HepG2 (cell line): Measurements from ENCODE around the gene GEMIN2. TPM values are rescaled to one million over a fixed set of nuclear protein-coding genes. Genes with fewer than 3 reads are reported as not detected.

ENCODE experiments used
- ARNTL ChIP-seq: sonication (generic); formaldehyde crosslinking; IDR thresholded peaks from 2 replicates; pipeline ENCODE4 v1.4.0; 2020; ENCODE audit warnings: mild to moderate bottlenecking, missing genetic modification reagents
- CCDC6 ChIP-seq: sonication (generic); formaldehyde crosslinking; IDR thresholded peaks from 2 replicates; pipeline ENCODE4 v1.8.1; 2022; ENCODE audit warnings: mild to moderate bottlenecking, missing genetic modification reagents, moderate library complexity
- ERF ChIP-seq: IDR thresholded peaks from 2 replicates; pipeline ENCODE4 v1.6.1; 2018; ENCODE audit warnings: missing biosample characterization, missing genetic modification reagents
- KDM3A ChIP-seq: IDR thresholded peaks from 2 replicates; pipeline ENCODE4 v1.6.1; 2018; ENCODE audit warnings: low read depth, missing compliant biosample characterization
- KLF6 ChIP-seq: IDR thresholded peaks from 2 replicates; pipeline ENCODE4 v1.8.0; 2016; ENCODE audit warnings: missing biosample characterization, missing genetic modification reagents
- MTF2 ChIP-seq: sonication (generic); formaldehyde crosslinking; IDR thresholded peaks from 2 replicates; pipeline ENCODE4 v1.5.0; 2020; ENCODE audit warnings: missing genetic modification reagents, borderline replicate concordance
- POLR2AphosphoS2 ChIP-seq: IDR thresholded peaks from 2 replicates; pipeline ENCODE4 v1.6.1; 2011; ENCODE audit warnings: low read depth, low read length, improper control_type of control experiment
- PPARG ChIP-seq: conservative IDR thresholded peaks from 2 replicates; pipeline ENCODE4 v1.6.1; 2016; ENCODE audit warnings: missing biosample characterization, missing genetic modification reagents
- TAF15 ChIP-seq: fragments of 200-400 bp; formaldehyde crosslinking; IDR thresholded peaks from one replicate; pipeline ENCODE4 v1.6.1; 2018; ENCODE audit warnings: mild to moderate bottlenecking, low read depth, low read length; ENCODE audit not compliant: poor library complexity, severe bottlenecking
- YEATS4 ChIP-seq: sonication (generic); formaldehyde crosslinking; IDR thresholded peaks from 2 replicates; pipeline ENCODE4 v1.4.0; 2020; ENCODE audit warnings: missing genetic modification reagents, borderline replicate concordance
- ZNF225 ChIP-seq: sonication (generic); formaldehyde crosslinking; IDR thresholded peaks from 2 replicates; pipeline ENCODE4 v1.4.0; 2020; ENCODE audit warnings: mild to moderate bottlenecking, missing genetic modification reagents
- ZNF34 ChIP-seq: sonication (generic); formaldehyde crosslinking; IDR thresholded peaks from 2 replicates; pipeline ENCODE4 v1.4.0; 2020; ENCODE audit warnings: mild to moderate bottlenecking, missing genetic modification reagents, borderline replicate concordance
- ZNF44 ChIP-seq: sonication (generic); formaldehyde crosslinking; IDR thresholded peaks from 2 replicates; pipeline ENCODE4 v1.5.1; 2020; ENCODE audit warnings: mild to moderate bottlenecking, missing genetic modification reagents
- ZNF7 ChIP-seq: IDR thresholded peaks from 2 replicates; pipeline ENCODE4 v1.6.1; 2016; ENCODE audit warnings: missing biosample characterization, missing genetic modification reagents
- ZNF747 ChIP-seq: sonication (generic); formaldehyde crosslinking; IDR thresholded peaks from 2 replicates; pipeline ENCODE4 v1.8.1; 2023; ENCODE audit warnings: missing genetic modification reagents, mild to moderate bottlenecking, borderline replicate concordance
- ZNF772 ChIP-seq: sonication (generic); formaldehyde crosslinking; IDR thresholded peaks from 2 replicates; pipeline ENCODE4 v1.5.0; 2020; ENCODE audit warnings: mild to moderate bottlenecking, missing genetic modification reagents
- ZSCAN31 ChIP-seq: sonication (generic); formaldehyde crosslinking; IDR thresholded peaks from 2 replicates; pipeline ENCODE4 v1.5.0; 2020; ENCODE audit warnings: low read depth, mild to moderate bottlenecking, missing genetic modification reagents
- polyA plus RNA-seq, 8 experiments: library from polyadenylated mRNA; depleted of rRNA in 3 of 8; stranded (reverse) in 7 of 8; unstranded in 1 of 8; fragments of >200 nt; fragmentation: Illumina TruSeq in 4 of 8; extraction: Trizol in 4 of 8; gene quantifications; 2 replicates each; pipeline versions ENCODE4 v1.2.1 to v1.2.3, GENCODE V29; 2011 to 2016; ENCODE audit warnings: low read depth in 4 of 8, missing spikeins in 1 of 8, mixed read lengths in 1 of 8; ENCODE audit not compliant: insufficient read depth in 1 of 8
- total RNA-seq, 5 experiments: library from RNA; depleted of rRNA; stranded (reverse); fragments of >200 nt; fragmentation: Illumina TruSeq; extraction: Trizol; gene quantifications; 2 replicates each; pipeline ENCODE4 v1.2.3, GENCODE V29; 2016; ENCODE audit warnings: low read depth in 1 of 5
- TF ChIP-seq, protein P1 (sequence below): sonication (generic); formaldehyde crosslinking; IDR thresholded peaks from 2 replicates; pipeline ENCODE4 v1.4.0; 2020; ENCODE audit warnings: missing genetic modification reagents
- TF ChIP-seq, protein P2 (sequence below): sonication (generic); formaldehyde crosslinking; IDR thresholded peaks from 2 replicates; pipeline ENCODE4 v1.5.1; 2020; ENCODE audit warnings: mild to moderate bottlenecking, missing genetic modification reagents, moderate library complexity
- TF ChIP-seq, protein P3 (sequence below): IDR thresholded peaks from 2 replicates; pipeline ENCODE4 v1.6.1; 2012; ENCODE audit warnings: low read length, improper control_type of control experiment
- TF ChIP-seq, protein P4 (sequence below): sonication (generic); formaldehyde crosslinking; IDR thresholded peaks from 2 replicates; pipeline ENCODE4 v1.8.1; 2022; ENCODE audit warnings: mild to moderate bottlenecking, missing genetic modification reagents

GEMIN2 gene
- total and polyA plus RNA-seq, 2 of the 13 experiments (the other 11 are each of a cell fraction or from before 2014, with no cell fraction given): 54.8 to 110 TPM

DNA sequence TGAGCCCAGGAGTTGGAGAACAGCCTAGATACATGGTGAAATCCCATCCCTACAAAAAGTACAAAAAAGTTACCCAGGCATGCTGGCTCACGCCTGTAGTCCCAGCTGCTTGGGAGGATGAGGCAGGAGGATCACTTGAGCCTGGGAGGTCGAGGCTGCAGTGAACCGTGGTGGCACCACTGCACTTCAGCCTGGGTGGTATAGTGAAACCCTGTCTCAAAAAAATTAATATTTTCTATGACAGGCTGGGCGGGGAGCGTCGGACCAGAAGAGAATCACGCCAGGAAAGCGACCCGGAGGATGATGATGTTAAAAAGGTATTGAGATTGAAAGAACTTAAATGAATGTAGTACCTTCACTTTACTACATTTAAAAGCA lies 63.0 kb downstream of the GEMIN2 start (continued):
- TF ChIP-seq KLF6 (CRISPR knock-in tag) (no peak), ZNF44 (CRISPR knock-in tag) (no peak), PPARG (CRISPR knock-in tag) (no peak), CCDC6 (CRISPR knock-in tag) (no peak), KDM3A (CRISPR knock-in tag) (no peak), POLR2AphosphoS2 (no peak), ZNF34 (CRISPR knock-in tag) (no peak), ZNF747 (CRISPR knock-in tag) (no peak), ZSCAN31 (CRISPR knock-in tag) (no peak), ERF (CRISPR knock-in tag) (no peak), ZNF772 (CRISPR knock-in tag) (no peak), MTF2 (no peak), ZNF7 (no peak), ARNTL (CRISPR knock-in tag) (no peak), ZNF225 (no peak; the same call in 1 of the 2 replicates), TAF15 (no peak), YEATS4 (CRISPR knock-in tag) (no peak)
- TF ChIP-seq, protein P1, sequence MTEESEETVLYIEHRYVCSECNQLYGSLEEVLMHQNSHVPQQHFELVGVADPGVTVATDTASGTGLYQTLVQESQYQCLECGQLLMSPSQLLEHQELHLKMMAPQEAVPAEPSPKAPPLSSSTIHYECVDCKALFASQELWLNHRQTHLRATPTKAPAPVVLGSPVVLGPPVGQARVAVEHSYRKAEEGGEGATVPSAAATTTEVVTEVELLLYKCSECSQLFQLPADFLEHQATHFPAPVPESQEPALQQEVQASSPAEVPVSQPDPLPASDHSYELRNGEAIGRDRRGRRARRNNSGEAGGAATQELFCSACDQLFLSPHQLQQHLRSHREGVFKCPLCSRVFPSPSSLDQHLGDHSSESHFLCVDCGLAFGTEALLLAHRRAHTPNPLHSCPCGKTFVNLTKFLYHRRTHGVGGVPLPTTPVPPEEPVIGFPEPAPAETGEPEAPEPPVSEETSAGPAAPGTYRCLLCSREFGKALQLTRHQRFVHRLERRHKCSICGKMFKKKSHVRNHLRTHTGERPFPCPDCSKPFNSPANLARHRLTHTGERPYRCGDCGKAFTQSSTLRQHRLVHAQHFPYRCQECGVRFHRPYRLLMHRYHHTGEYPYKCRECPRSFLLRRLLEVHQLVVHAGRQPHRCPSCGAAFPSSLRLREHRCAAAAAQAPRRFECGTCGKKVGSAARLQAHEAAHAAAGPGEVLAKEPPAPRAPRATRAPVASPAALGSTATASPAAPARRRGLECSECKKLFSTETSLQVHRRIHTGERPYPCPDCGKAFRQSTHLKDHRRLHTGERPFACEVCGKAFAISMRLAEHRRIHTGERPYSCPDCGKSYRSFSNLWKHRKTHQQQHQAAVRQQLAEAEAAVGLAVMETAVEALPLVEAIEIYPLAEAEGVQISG (CRISPR knock-in tag): no peak
- TF ChIP-seq, protein P2, sequence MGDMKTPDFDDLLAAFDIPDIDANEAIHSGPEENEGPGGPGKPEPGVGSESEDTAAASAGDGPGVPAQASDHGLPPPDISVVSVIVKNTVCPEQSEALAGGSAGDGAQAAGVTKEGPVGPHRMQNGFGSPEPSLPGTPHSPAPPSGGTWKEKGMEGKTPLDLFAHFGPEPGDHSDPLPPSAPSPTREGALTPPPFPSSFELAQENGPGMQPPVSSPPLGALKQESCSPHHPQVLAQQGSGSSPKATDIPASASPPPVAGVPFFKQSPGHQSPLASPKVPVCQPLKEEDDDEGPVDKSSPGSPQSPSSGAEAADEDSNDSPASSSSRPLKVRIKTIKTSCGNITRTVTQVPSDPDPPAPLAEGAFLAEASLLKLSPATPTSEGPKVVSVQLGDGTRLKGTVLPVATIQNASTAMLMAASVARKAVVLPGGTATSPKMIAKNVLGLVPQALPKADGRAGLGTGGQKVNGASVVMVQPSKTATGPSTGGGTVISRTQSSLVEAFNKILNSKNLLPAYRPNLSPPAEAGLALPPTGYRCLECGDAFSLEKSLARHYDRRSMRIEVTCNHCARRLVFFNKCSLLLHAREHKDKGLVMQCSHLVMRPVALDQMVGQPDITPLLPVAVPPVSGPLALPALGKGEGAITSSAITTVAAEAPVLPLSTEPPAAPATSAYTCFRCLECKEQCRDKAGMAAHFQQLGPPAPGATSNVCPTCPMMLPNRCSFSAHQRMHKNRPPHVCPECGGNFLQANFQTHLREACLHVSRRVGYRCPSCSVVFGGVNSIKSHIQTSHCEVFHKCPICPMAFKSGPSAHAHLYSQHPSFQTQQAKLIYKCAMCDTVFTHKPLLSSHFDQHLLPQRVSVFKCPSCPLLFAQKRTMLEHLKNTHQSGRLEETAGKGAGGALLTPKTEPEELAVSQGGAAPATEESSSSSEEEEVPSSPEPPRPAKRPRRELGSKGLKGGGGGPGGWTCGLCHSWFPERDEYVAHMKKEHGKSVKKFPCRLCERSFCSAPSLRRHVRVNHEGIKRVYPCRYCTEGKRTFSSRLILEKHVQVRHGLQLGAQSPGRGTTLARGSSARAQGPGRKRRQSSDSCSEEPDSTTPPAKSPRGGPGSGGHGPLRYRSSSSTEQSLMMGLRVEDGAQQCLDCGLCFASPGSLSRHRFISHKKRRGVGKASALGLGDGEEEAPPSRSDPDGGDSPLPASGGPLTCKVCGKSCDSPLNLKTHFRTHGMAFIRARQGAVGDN (CRISPR knock-in tag): peak; percentile 42
- TF ChIP-seq, protein P3, sequence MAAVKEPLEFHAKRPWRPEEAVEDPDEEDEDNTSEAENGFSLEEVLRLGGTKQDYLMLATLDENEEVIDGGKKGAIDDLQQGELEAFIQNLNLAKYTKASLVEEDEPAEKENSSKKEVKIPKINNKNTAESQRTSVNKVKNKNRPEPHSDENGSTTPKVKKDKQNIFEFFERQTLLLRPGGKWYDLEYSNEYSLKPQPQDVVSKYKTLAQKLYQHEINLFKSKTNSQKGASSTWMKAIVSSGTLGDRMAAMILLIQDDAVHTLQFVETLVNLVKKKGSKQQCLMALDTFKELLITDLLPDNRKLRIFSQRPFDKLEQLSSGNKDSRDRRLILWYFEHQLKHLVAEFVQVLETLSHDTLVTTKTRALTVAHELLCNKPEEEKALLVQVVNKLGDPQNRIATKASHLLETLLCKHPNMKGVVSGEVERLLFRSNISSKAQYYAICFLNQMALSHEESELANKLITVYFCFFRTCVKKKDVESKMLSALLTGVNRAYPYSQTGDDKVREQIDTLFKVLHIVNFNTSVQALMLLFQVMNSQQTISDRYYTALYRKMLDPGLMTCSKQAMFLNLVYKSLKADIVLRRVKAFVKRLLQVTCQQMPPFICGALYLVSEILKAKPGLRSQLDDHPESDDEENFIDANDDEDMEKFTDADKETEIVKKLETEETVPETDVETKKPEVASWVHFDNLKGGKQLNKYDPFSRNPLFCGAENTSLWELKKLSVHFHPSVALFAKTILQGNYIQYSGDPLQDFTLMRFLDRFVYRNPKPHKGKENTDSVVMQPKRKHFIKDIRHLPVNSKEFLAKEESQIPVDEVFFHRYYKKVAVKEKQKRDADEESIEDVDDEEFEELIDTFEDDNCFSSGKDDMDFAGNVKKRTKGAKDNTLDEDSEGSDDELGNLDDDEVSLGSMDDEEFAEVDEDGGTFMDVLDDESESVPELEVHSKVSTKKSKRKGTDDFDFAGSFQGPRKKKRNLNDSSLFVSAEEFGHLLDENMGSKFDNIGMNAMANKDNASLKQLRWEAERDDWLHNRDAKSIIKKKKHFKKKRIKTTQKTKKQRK: no peak
- TF ChIP-seq, protein P4, sequence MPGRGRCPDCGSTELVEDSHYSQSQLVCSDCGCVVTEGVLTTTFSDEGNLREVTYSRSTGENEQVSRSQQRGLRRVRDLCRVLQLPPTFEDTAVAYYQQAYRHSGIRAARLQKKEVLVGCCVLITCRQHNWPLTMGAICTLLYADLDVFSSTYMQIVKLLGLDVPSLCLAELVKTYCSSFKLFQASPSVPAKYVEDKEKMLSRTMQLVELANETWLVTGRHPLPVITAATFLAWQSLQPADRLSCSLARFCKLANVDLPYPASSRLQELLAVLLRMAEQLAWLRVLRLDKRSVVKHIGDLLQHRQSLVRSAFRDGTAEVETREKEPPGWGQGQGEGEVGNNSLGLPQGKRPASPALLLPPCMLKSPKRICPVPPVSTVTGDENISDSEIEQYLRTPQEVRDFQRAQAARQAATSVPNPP (CRISPR knock-in tag): 0 out of 2 replicates have a peak, but pooled peaks have one; percentile 8
